Stimulated activated CD8-positive, alpha-beta memory T cell treated with anti-CD3 and anti-CD28 coated beads, Interleukin-12 subunit alpha, Interleukin-12 subunit beta, amount 100 ng/mL, for 4 hours (primary cell): Measurements from ENCODE around the gene ACACB.
"Not testable (repeated sequence)": the region's sequence is repeated elsewhere in the genome, so short reads cannot be mapped to it uniquely, and the experiment has no call there.

Experiments used
- DNase-seq: peaks from one replicate; pipeline ENCODE4 v3.0.0-alpha.2; 2020; ENCODE audit warnings: low read depth

ACACB gene

DNA sequence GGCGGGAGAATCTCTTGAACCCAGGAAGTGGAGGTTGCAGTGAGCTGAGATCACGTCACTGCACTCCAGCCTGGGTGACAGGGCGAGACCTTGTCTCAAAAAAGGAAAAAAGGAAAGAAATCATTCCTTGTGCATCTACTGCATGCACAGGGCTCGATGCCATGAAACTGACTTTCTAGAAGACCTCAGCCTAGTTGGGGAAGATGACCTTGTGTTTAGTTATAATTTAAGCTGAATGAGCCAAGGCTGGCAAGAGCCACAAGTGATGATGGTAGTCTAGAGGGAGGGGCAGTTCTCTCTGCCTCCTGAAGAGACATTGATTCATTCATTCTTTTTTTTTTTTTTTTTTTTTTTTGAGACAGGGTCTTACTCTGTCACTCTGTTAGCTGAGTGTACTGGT is 24.2 kb downstream of the ACACB start:
- no peak for DNase-seq

DNA sequence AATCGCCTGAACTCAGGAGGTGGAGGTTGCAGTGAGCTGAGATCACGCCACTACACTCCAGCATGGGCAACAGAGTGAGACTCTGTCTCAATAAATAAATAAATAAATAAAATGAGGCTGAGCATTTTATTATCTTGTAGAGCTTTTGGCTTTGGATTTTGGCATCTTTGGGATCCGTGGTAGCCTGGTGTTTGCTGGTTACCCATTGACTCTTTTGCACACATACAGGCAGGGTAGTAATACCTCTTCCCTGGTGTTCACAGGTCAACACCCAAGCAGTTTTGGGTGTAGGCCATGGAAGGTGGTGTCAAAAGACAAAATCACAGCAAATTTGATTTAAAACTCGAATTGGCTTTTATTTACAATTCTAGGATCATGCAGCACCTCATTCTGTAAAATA is 27.8 kb downstream of the ACACB start:
- DNase-seq, result no peak

DNA sequence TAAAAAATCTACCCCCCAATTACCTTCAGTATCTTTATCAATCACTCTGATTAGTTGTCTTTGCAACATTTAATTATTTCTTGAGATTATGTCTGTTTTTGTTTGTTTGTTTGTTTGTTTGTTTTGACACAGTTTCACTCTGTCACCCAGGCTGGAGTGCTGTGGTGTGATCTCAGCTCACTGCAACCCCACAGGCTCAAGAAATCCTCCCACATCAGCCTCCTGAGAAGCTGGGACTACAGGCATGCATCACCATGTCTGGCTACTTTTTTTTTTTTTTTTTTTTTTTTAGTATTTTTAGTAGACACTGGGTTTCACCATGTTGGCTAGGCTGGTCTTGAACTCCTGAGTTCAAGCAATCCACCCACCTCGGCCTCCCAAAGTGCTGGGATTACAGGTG is 30.7 kb downstream of the ACACB start:
- DNase-seq, result not testable (repeated sequence)

DNA sequence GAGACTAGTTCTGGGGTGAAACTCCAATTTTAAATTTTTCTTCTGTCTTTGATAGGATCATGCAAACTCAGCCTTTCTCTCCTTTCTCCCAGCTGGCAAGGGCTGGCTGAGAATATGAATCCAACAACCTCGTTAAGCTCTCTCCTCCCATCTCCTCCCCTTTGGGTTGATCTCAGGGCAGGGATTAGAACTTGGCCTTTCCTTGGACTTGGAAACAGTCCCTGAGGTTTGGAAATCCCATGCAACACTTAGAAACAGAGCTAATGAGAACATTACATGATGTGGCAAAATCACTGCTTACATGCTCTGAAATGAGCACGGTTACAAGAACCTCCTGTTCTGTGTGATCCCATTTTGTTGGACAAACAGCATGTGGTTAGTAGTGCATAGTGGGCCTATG is 31.6 kb downstream of the ACACB start:
- no peak for DNase-seq

DNA sequence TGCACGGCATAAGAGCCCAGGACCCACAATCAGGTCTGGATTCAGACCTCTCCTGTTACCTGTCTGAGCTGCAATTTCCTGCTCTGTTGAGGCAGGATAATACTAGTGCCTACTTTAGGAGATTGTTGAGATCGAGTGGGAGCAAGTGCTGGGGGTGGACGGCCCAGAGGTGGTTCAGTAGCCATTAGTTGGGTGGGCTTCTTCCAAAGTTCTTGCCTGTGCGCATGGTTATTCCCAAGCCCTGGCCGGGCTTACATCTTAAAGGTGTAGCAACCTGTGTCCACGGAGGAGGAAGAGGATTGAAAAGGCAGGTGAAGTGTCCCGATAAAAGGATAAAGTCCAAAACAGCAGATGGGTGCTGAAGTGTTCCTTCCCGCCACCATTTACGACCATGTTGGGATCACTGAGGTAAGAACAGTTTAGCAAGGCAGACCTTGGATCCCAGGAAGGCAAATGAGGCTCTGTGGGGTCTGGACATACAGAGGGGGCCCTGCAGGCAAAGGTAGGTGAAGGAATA is 33.8 kb downstream of the ACACB start:
- DNase-seq, result no peak

DNA sequence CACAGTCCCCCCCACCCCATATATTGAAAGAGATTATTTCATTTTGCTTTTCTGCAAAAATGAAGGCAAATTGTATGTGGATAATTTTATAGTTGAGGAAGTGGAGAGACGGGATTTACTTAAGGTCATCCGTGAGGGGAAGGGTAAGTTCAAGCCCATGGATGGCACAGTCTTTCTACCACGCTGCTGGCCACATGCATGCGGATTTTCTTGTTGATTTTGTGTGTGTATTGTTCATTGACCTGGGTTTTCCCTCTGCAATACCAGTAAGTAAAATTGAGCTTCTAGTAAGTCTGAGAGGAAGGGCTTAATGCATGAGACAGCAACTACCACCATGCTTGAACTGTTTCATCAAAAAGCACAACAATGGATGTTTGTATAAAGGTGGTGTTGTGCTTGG is 35.1 kb downstream of the ACACB start:
- no peak for DNase-seq

DNA sequence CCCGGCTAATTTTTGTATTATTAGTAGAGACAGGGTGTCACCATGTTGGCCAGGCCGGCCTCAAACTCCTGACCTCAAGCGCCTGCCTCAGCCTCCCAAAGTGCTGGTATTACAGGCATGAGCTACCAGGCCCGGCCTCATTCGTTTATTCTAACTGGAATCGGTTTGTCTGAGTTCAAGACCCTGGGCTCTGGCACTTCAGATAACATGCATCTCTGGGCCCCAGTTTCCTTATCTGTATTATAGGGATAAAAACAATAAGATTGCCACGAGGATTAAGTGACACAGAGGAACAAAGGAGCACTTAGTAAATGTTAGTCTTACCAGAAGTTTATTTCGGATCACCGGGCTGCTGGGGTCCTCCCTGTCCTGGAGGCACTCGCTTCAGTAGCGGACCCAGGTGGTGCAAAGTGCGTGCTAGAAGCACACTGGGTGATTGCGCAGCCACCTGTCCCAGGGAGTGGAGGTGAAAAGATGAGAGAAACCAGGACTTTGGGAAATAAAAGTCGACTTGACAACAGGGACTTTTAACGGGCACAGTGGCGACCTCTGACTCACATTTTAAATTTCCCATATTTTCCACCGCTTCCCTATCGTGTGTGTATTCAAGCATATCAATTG is 37.5 kb downstream of the ACACB start:
- no peak for DNase-seq

DNA sequence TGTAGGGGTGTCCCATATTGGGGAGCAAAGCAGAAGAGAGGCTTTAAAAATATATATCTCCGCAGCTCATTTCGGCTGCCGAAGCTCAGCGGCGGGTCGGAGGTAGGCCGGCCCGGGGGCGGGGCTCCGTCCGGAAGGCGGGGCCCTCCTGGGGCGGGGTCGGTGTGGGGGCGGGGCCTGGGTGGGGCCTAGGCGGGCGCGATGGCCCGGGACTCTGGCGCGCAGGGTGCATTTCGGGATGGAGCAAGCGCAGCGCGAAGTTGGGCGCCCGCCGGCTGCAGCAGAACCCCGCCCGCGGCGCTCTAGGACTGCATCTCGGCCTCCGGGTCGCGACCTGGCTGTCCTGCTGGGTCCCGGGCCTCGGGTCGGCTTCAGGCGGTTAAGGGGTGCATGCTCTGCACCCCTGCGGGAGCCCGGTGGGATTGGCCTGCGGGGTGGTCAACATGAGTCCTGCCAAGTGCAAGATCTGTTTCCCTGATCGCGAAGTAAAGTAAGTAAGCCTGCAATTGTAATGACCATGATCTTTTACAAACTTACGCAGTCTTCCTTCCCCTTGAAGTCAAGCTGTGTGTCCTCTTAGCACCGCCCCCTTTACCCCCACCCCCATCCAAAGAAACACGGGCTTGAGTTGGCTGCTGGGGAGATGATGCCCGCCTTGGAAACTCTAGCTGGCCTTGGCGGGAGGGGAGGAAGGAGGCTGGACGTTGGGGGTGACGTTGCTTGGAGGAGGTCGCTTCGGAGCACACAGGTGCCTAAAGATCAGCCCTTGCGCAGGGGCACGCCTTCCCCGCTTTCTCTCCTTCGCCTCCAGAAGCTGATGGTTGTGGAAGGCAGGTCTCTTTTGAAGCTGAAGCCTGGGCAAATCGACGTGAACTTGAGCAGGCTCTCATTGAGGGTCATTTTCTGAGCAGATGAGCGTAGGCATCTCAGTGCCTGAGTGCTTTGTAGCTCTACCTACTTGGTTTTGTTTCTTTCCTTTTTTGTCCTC is 38.4 kb downstream of the ACACB start:
- DNase-seq, result peak; percentile 67

DNA sequence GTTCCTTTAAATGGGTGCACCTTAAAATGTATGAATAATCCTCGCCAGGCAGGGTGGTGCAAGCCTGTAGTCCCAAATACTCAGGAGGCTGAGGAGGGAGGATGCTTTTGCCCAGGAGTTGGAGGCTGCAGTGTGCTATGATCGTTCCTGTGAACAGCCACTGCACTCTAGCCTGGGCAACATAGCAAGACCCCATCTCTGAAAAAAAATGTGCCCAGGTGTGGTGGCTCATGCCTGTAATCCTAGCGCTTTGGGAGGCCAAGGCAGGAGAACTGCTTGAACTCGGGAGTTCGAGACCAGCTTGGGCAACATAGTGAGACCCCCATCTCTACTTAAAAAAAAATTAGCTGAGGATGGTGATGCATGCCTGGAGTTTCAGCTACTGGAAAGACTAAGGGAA is 39.6 kb downstream of the ACACB start:
- DNase-seq, result no peak

DNA sequence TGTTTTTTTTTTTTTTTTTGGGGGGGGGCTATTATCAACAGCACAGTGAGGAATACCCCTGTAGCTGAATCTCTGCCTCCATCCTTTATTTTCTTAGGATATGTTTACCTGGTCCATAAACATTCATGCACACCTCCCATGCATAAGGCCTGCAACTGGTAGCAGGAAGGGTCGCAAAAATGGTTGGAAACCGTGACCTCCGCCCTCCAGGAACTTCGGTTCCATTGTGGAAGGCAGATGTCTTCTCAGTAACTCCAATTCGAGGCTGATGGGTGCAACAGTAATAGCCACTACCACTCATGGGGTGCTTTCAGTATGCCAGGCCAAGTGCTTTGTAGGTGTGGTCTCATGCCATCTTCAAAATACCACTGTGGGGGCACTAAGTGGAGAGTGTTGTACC is 40.2 kb downstream of the ACACB start:
- DNase-seq, result no peak

DNA sequence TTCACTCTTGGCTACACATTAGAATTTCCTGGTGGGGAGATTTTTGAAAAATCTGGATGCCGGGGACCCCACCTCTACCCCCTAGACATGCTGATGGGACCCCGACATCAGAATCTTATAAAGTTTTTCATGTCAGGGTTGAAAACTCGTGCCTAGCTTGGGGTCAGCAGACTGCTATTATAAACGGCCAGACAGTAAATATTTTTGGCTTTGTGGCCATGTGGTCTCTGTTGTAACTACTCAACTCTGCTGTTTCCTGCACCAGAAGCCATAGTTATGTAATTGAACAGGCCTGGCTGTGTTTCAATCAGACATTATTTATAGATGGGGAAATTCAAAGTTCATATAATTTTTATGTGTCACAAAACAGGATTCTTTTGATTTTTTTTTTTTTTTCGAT is 41.6 kb downstream of the ACACB start:
- DNase-seq, result no peak

DNA sequence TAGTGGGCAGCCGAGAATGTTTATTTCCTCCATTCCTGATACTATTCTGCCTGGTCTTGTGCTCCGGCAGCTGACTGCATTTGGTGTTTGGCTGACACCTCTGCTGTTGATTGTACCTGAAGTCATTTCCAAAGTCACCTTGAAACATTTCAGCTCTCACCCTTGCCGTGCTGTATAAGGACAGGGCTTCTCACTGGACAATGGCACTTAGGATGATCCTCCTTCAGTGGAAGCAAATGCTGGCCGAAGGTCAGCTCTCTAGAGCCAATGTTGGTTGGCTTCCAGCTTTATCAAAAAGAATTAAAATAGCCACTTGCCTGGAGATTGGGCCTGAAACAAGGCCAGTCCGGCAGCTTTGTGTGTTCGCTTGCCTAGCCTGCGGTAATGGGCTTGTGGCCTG is 44.0 kb downstream of the ACACB start:
- no peak for DNase-seq

DNA sequence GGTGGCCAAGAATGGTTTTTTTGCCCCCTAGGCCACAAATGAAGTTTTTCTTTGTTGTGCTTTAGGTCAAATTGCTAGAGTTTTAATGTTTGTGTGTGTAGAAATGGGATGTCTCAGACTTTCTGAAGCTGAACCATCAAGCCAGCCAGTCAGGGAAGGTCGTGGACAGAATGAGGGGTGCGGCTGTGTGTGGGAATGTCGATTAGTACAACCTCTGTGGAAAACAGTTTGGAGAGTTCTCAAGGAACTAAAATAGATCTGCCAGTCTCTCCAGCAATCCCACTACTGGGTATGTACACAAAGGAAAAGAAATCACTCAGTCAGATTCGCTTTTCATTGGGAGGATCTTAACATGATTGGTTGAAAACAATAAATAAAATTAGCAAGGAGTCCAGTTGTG is 44.5 kb downstream of the ACACB start:
- DNase-seq, result no peak

DNA sequence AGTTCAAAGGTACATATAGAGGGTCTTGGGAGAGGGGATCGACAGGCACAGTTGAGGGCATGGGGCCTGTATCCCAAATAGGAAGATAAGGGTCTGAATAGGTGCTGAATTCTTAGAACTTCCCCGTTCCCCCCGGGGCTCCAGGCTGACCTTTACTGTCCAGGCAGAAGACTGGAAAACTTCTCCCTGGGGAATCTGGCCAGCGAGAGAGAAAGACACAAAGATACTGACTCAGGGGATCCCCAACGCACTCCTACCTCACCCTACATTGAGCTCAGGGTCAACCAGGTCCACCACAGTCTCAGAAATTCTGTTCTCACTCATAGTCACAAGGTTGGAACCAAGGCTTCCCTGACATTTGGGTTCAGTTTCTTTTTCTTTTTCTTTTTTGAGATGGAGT is 46.2 kb downstream of the ACACB start:
- no peak for DNase-seq

DNA sequence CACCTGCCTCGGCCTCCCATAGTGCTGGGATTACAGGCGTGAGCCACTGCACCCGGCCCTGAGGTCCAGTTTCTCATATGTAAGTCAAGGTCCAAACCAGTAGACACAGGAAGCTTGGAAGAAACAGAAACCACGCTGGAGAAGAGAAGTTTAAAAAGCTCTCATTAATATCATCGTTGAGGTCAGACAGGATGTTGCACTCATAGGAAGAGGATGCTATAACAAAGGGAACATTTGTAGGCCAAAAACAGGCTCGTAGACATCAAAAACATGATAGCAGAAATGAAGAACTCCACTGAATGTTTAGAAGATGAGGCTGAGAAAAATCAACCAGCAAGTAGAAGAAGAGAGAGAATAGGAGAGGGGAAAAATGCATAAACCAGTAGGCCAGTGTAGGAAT is 46.8 kb downstream of the ACACB start:
- no peak for DNase-seq

DNA sequence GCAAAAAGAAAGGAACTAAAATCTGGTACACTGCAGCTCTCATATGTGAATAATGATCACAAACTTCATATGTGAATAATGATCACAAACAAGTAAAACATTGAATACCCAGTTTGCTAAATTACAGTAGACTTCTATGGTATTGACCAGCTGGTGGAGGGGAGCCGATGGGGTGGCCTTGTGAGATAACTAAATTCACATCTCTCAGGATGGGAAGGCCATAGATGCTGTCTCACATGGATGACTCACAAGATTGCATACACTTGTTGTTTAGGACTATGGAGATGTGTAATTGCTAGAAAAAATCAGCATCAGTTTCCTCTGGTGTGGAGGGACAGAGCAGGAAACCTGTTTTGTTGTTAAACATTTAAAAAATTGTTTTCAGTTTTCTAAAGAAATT is 49.2 kb downstream of the ACACB start:
- DNase-seq, result no peak

DNA sequence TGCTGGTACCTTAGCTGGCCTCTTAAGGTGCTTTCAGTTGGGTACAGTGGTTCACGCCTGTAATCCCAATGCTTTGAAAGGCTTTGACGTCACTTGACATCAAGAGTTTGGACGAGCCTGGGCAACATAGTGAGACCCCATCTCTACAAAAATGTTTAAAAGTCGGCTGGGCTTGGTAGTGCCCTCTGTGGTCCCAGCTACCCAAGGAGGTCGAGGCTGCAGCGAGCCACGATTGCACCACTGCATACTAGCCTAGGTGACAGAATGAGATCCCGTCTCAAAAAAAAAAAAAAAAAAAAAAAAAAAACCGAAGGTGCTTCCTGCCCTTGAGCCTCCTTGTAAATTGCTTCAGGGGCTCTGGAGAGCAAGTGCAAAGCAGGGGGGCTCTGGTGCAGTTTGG is 50.0 kb downstream of the ACACB start:
- no peak for DNase-seq

DNA sequence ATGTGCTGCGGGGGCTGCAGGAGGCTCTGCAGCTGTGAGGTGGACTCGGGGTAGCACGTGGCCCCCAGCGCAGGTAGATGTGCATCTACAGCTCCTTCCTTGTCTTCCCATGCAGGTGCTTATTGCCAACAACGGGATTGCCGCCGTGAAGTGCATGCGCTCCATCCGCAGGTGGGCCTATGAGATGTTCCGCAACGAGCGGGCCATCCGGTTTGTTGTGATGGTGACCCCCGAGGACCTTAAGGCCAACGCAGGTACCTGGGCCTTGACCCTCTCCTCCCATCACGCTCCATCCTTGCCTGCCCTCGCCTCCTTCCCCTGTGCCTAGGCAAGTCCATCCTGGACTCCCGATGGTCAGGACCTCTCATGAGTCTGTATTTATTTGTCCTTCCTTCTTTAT is 51.4 kb downstream of the ACACB start:
- DNase-seq, result no peak

DNA sequence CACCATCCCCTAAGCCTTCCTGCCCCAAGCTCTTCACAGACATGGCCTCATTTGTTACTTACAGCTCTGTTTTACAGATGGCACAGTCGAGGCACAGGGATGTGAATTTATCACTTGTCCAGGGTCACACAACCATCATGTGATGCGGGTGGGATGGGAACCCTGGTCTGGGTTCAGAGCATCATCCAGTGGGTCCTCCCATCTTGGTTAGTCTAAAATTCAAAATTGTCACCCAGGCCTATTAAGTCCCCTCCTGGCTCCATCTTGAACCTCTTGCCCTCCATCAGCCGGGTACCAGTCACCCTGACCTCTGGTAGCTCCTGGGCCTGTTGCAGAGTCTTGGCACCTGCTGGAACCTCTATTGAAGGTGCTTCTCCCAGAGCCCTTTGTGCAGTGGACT is 52.9 kb downstream of the ACACB start:
- DNase-seq, result no peak

DNA sequence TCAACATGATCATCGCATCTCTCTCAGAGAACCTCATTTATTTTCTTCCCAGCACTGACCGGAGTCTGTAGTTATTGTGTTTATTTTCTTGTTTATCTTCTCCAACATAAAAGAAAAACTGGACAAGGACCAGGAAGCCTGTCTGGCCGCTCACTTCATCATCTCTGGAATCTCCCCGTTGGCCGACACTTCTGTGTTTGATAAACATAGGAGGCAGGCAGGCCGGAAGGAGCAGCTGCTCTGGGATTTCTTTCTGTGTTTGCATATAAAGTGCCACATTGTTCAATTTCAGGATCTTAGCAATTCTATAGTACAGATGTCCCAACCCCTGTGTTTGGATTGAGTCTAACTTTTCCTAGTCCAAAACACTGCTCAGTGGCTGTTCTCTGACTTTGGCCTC is 53.3 kb downstream of the ACACB start:
- no peak for DNase-seq

DNA sequence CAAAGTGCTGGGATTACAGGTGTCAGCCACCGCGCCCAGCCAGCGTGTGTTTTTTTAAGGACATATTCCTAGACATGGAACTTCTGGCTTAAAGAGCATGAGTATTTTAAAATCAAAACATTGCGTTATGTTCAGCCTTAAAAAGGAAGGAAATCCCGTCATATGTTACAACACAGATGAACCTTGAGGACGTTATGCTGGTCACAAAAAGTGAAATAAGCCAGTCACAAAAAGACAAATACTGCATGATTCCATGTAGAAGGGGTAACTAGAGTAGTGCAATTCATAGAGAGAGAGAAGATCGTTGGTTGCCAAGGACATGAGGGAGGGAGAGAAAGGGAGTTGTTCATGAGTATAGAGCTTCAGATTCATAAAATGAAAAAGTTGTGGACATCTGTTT is 53.9 kb downstream of the ACACB start:
- DNase-seq, result no peak

DNA sequence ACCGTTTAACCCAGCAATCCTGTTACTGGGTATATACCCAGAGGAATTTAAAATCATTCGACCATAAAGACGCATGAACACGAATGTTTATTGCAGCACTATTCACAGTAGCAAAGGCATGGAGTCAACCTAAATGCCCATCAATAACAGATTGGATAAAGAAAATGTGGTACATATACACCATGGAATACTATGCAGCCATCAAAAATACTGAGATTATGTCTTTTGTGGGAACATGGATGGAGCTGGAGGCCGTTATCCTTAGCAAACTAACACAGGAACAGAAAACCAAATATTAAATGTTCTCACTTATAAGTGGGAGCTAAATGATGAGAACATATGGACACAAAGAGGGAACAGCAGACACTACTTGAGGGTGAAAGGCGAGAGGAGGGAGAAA is 56.4 kb downstream of the ACACB start:
- not testable (repeated sequence) for DNase-seq

DNA sequence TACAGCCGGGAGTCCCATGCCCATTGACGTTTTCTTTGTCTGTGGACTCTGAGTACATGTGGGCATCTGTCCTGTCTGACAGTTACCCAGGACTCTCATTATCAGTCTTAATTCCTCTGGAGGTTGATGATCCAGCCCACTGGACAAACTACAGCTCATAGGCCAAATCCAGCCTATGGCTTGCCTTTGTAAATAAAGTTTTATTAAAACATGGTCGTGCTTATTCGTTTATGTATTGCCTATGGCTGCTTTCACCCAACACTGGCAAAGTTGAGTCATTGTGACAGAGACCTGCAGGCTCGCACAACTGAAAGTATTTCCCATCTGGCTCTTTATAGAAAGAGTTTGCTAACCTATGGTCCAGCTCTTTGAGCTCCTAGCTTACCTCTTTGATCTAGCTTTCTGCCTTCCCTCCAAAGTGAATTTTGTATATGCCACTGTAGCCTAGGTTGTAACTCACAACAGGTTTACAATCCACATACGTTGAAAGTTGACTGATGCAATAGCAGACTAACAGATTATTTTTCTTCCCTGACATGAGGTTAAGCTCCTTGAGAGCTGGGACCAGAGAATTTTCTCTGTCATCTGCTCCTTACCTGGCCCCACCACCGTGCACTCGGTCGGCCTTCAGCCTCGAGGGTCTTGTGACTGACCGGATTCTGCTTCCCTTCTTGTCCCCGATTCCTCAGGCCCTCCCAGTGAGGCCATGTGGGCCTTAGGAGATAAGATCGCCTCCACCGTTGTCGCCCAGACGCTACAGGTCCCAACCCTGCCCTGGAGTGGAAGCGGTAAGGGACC is 57.3 kb downstream of the ACACB start:
- no peak for DNase-seq
